ENCODE data around the gene EVI5L.

GRCh38 chr19:7811989-7812388 lies 18.0 kb upstream of the EVI5L start:
- TF ChIP-seq ZNF318 (CRISPR knock-in tag; IDR thresholded peaks at IDR 0.05) (no peak), MEIS2 (CRISPR knock-in tag; IDR thresholded peaks at IDR 0.05) (no peak), CHD2 (IDR thresholded peaks at IDR 0.05; ENCODE audit: low read depth, low read length) (no peak)
